Naive B cell (primary cell): ENCODE results near the gene C2orf68. TPM values are rescaled to one million over a fixed set of nuclear protein-coding genes. Genes with fewer than 3 reads are reported as not detected.
"Not testable (repeated sequence)": the region's sequence is repeated elsewhere in the genome, so short reads cannot be mapped to it uniquely, and the experiment has no call there.

Source experiments
- ATAC-seq, 2 donors: fragments of 150-1000 bp; cut with Tn5 transposase; 2 replicates each; pipeline ENCODE4 v1.10.0; 2021; ENCODE audit warnings: low read depth in 2 of 2, mild to moderate bottlenecking in 2 of 2, moderate library complexity in 2 of 2
- DNase-seq: peaks from one replicate; pipeline ENCODE4 v3.0.0; 2022
- H3K27ac Mint-ChIP-seq, 6 donors: one replicate each; pipeline ENCODE4 v1.8.0; 2020 to 2022; ENCODE audit warnings: mild to moderate bottlenecking in 6 of 6, mixed read lengths in 6 of 6, moderate library complexity in 5 of 6, inconsistent platforms in 2 of 6
- H3K27me3 Mint-ChIP-seq, 3 donors: one replicate each; pipeline ENCODE4 v1.8.0; 2021 to 2022; ENCODE audit warnings: mixed read lengths in 3 of 3, mild to moderate bottlenecking in 1 of 3
- H3K36me3 Mint-ChIP-seq, 2 donors: one replicate each; pipeline ENCODE4 v1.8.0; 2020 to 2022; ENCODE audit warnings: mixed read lengths in 2 of 2, inconsistent platforms in 1 of 2, mild to moderate bottlenecking in 1 of 2
- H3K4me1 Mint-ChIP-seq, 3 donors: one replicate each; pipeline ENCODE4 v1.8.0; 2020 to 2022; ENCODE audit warnings: mixed read lengths in 3 of 3, inconsistent platforms in 1 of 3, mild to moderate bottlenecking in 1 of 3, moderate library complexity in 1 of 3
- H3K4me3 Mint-ChIP-seq, 8 donors: one replicate each; pipeline ENCODE4 v1.8.0; 2020 to 2022; ENCODE audit warnings: mild to moderate bottlenecking in 8 of 8, mixed read lengths in 8 of 8, moderate library complexity in 8 of 8, inconsistent platforms in 2 of 8
- H3K9me3 Mint-ChIP-seq, 7 donors: one replicate each; pipeline ENCODE4 v1.8.0; 2020 to 2022; ENCODE audit warnings: mixed read lengths in 7 of 7, mild to moderate bottlenecking in 5 of 7, inconsistent platforms in 2 of 7, moderate library complexity in 1 of 7
- polyA plus RNA-seq, 6 donors: library from polyadenylated mRNA; unstranded; fragments of 300-500 nt; fragmentation: Illumina TruSeq; gene quantifications; one replicate each; pipeline ENCODE4 v1.2.3, GENCODE V29; 2021; ENCODE audit warnings: low read depth in 6 of 6

The C2orf68 gene, protein sequence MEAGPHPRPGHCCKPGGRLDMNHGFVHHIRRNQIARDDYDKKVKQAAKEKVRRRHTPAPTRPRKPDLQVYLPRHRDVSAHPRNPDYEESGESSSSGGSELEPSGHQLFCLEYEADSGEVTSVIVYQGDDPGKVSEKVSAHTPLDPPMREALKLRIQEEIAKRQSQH
- polyA plus RNA-seq = 10 to 100 TPM; 13.8 to 21.7 (median 21.4) TPM

DNA sequence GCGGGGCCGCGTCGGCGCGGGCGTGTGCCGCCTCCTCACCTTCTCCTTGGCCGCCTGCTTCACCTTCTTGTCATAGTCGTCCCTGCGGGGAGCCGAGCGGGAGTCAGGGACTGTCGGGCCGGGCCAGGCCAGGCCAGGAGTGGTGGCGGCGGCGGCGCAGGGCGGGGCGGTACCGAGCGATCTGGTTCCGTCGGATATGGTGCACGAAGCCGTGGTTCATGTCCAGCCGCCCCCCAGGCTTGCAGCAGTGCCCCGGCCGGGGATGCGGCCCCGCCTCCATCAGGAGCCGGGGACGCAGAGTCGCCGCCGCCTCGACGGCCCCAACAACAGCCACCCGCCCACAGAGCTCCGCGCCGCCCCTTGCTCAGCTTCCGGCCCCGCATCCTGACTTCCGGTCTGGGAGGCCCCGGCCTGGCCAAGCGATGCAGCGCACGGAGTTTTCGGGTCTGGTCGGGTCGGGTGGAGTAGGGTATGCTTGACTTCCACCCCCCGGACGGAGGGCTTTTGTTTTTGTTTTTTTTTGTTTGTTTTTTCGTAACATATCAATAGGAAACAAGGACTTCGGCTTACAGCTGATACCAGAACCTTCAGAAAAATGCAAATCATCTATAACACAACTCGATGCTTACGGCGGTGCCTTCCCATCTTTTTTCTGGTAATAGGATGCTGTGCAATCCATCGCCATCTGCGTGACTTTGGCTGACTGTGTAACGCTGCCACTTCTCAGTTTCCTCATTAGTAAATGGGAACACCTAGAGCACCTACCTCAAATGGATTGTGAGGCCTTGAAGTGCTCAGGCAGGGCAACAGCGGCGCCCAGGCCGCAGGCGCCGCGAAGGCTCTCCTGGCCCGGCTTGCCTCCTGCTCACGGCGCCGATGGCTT, at the start of gene C2orf68:
C2orf68 (minus strand) TSS at position 362 of the 883 bp plus-strand sequence; CDS start at position 280, 82 bp downstream.
- peak; percentile 74 to 75 for ATAC-seq
- peak; percentile 87 for DNase-seq
- Mint-ChIP-seq H3K36me3 (no peaks in the 10 kb centered on the region), H3K27ac (peak within 1 kb of the TSS; percentile 88 to 96 (median 94)), H3K9me3 (no peaks in the 10 kb centered on the region), H3K4me3 (peak within 1 kb of the TSS; percentile 89 to 99 (median 97)), H3K4me1 (peaks cover 18 to 57% (median 35%) of the 10 kb centered on the region in 3 donors), H3K27me3 (no peaks in the 10 kb centered on the region)

DNA sequence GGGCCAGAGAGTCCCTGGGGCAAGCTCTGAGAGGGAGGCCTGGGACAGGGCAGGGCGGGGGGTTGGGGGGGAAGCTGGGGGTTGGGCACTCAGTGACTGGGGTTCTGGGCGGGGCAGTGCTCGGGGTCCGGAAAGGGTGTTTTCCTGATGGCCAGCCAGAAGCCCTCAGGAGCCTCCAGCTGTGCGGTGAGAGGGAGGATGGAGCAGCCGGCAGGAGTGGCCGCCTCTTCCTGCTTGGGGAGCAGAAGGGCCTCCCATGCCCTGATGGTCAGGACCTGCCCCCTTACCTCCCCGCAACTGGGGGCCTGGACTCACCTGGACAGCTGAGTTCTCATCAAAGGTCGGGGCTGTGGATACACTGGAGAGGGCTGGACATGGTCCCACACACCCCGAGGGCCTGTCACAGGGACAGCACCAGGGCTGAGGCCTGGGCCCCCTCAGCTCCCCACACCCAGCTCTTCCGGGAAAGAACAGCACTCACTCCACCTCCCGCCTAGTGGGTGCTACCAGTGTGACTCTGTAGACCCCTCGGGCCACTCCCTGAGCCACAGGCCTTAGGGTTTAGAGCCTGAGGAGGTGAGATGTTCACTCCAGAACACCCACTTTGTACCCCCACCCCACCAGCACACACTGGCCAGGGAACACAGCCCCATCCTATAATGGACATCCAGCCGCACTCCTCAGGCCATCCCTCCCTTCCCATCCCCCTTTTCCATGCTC, 49.4 kb upstream of the C2orf68 start:
- H3K27ac Mint-ChIP-seq = peak overlapping the region in 1 of 6 donors; percentile 33
- no peaks in the 10 kb centered on the region for H3K9me3 Mint-ChIP-seq
- H3K4me3 Mint-ChIP-seq = no peak overlapping the region
- H3K27me3 Mint-ChIP-seq = peaks cover 0 to 6% (median 0%) of the 10 kb centered on the region in 3 donors
- ATAC-seq (no peak), DNase-seq (no peak)
- peaks cover 0 to 4% of the 10 kb centered on the region in 2 donors for H3K36me3 Mint-ChIP-seq
- peaks cover 0 to 8% (median 0%) of the 10 kb centered on the region in 3 donors for H3K4me1 Mint-ChIP-seq

DNA sequence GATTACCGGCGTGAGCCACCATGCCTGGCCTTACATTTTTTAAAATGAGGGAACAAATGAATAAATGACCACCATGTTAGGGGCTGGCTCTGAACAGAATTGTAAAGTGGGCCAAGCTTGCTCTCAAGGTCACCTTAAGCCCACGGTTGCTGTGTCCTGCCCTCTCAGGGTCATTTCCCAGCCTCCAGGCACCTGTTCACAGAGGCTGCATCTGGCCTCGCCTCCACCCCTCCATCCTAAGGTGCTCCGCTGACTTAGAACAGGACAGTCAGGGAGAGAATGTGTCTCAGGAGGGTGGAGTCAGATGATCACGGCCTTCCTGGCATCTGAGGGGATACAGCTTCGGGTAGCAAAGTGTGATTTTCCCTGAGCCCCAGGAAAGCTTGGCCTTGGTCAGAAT, 48.9 kb upstream of the C2orf68 start:
- peaks cover 0 to 3% (median 0%) of the 10 kb centered on the region in 3 donors for H3K27me3 Mint-ChIP-seq
- H3K4me3 Mint-ChIP-seq = no peak overlapping the region
- no peak for DNase-seq
- H3K36me3 Mint-ChIP-seq = peaks cover 0 to 4% of the 10 kb centered on the region in 2 donors
- H3K4me1 Mint-ChIP-seq = peaks cover 0 to 2% (median 0%) of the 10 kb centered on the region in 3 donors
- no peak overlapping the region for H3K27ac Mint-ChIP-seq
- ATAC-seq = no peak
- no peaks in the 10 kb centered on the region for H3K9me3 Mint-ChIP-seq

DNA sequence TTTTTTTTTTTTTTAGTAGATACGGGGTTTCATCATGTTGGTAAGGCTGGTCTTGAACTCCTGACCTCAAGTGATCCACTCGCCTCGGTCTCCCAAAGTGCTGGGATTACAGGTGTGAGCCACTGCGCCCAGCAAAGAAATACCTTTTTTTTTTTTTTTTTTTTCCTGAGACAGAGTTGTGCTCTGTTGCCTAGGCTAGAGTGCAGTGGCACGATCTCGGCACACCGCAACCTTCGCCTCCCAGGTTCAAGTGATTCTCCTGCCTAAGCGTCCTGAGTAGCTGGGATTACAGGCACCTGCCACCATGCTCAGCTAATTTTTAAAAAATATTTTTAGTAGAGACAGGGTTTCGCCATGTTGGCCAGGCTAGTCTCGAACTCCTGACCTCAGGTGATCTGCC, 48.4 kb upstream of the C2orf68 start:
- H3K9me3 Mint-ChIP-seq, H3K27me3 Mint-ChIP-seq, DNase-seq, H3K4me1 Mint-ChIP-seq, ATAC-seq, H3K36me3 Mint-ChIP-seq, H3K27ac Mint-ChIP-seq, H3K4me3 Mint-ChIP-seq: not testable (repeated sequence)

DNA sequence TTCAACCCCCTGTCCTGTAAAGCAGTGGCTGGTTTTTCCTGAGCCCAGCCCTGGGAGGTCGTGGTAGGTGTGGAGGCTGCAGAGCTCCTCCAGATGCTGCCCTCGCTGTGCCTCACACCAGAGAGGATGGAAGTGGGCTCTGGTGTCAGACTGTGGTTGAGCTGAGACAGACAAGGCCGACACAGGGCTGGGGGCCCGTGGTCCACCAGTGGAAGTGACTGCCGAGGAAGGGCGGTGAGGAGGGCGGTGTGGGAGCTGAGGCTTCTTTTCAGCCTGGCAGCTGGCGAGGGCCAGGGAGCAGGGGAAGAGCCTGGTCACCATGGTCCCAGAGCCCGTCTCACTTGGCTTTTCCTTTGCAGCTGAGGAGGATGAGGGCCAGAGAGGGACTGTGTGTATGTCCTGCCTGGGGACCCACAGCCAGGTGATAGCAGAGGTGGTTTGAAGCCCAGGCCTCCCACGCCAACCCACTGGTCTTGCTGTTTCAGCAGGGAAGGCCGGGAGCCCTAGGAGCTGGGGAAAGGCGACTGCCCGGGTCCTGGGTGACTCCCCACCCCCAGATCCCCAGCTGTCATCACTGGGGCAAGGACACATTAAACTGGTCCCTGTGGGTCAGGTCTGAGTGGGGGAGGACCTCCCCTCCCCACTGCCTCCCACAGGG, 47.6 kb upstream of the C2orf68 start:
- Mint-ChIP-seq H3K36me3 (peaks cover 0 to 4% of the 10 kb centered on the region in 2 donors), H3K4me3 (no peak overlapping the region), H3K4me1 (no peaks in the 10 kb centered on the region), H3K9me3 (no peaks in the 10 kb centered on the region), H3K27me3 (no peaks in the 10 kb centered on the region), H3K27ac (no peak overlapping the region)
- no peak for ATAC-seq
- DNase-seq = no peak

DNA sequence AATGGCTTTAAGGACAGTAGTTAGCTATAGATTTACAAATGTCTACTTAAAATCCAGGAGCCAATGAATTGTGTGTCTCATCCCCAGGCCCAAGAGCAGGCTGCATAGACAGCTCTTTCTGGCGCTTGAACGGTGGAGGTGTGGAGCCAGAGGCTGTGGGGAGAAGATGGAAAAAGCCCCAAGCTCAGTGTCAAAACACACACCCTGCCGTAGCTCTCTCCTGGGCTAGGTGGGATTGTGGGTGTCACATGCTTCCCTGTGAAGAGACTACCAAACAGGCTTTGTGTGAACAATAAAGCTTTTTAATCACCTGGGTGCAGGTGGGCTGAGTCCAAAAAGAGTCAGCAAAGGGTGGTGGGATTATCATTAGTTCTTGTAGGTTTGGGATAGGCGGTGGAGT, 45.5 kb upstream of the C2orf68 start:
- H3K27ac Mint-ChIP-seq = peak overlapping the region in 2 of 6 donors; percentile 50 to 57

DNA sequence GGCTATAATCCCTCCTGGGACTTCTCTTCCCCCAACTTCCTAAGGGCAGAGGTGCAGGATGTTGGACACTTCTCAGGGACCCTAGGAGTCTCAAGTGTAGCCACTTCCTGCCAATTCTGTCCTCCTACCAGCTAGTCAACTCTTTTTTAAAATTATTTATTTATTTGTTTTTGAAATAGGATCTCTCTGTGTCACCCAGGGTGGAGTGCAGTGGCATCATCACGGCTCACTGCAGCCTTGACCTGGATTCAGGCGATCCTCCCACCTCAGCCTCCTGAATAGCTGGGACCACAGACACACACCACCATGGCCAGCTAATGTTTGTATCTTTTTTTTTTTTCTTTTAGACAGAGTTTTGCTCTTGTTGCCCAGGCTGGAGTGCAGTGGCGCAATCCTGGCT, 44.6 kb upstream of the C2orf68 start:
- Mint-ChIP-seq H3K27me3 (no peaks in the 10 kb centered on the region), H3K36me3 (peaks cover 0 to 9% of the 10 kb centered on the region in 2 donors), H3K27ac (no peak overlapping the region), H3K4me3 (no peak overlapping the region), H3K4me1 (no peaks in the 10 kb centered on the region), H3K9me3 (no peaks in the 10 kb centered on the region)
- no peak for DNase-seq
- no peak for ATAC-seq

More for the DNA sequence above, 45.5 kb upstream of the C2orf68 start:
- not testable (repeated sequence) for DNase-seq, ATAC-seq, H3K36me3 Mint-ChIP-seq, H3K4me1 Mint-ChIP-seq, H3K9me3 Mint-ChIP-seq, H3K27me3 Mint-ChIP-seq, H3K4me3 Mint-ChIP-seq

DNA sequence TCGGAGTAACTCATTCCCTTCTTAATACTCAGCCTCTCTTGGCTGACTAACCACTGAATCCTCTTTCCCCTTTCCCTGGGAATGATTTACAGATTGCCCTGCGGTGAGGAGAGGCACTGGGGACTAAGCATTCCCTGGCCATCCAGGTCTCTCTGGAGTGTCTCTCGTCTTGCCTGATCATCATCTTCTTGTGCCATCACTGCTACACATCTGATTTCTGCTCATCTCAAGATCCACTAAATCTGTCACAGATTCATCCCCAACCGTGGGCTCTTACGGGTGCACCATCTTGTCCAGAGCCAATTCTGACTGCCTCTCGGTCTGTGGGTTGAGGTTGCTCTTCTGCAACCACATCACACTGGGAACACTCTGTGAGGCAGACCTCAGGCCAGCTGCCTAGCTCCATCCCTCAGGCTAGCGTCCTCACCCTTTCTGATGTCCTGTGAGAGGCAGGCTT, 44.1 kb upstream of the C2orf68 start:
- no peaks in the 10 kb centered on the region for H3K4me1 Mint-ChIP-seq
- peaks cover 0 to 9% of the 10 kb centered on the region in 2 donors for H3K36me3 Mint-ChIP-seq
- no peaks in the 10 kb centered on the region for H3K9me3 Mint-ChIP-seq
- ATAC-seq = no peak
- H3K27ac Mint-ChIP-seq = peak overlapping the region in 2 of 6 donors; percentile 30 to 38
- no peak for DNase-seq
- H3K27me3 Mint-ChIP-seq = no peaks in the 10 kb centered on the region
- no peak overlapping the region for H3K4me3 Mint-ChIP-seq

DNA sequence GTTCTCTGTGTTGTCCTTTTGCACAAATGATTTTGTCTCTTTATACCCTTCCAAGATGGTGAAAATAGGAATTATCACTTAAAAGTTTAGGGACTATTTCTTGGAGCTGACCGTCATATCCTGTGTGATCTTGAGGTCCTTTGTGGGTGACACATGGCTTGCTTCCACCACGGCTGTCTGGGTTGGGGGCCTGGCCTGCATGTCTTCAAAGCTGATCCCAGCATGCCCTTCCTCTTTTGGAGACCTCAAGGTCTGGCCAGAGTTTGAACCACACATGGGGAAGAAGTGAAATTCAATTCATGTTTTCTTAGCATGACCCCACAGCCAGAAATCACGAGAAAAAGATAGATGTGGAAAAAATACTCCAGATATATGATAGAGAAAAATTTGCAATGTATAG, 42.1 kb upstream of the C2orf68 start:
- H3K9me3 Mint-ChIP-seq = no peaks in the 10 kb centered on the region
- no peak for DNase-seq
- H3K4me1 Mint-ChIP-seq = peaks cover 0 to 5% (median under 1%) of the 10 kb centered on the region in 3 donors
- no peak for ATAC-seq
- no peak overlapping the region for H3K27ac Mint-ChIP-seq
- no peaks in the 10 kb centered on the region for H3K27me3 Mint-ChIP-seq
- H3K4me3 Mint-ChIP-seq = peak overlapping the region in 1 of 8 donors; percentile 12
- H3K36me3 Mint-ChIP-seq = peaks cover 7 to 9% of the 10 kb centered on the region in 2 donors

DNA sequence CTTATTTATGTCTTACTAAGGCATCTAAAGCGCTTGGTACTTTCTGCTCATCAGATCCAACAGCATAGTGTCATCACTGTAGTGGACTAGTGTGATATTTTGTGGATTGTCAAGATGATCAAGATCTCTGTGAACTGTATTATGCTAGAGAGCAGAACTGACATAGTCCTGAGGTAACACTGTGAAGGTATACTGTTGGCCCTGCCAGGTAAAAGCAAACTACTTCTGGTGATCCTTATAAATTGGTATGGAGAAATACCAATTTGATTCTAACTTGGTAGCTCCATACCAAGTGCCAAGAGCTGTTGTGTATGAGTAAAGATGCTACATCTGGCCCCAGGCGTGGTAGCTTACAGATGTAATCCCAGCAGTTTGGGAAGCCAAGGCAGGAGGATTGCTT, 40.2 kb upstream of the C2orf68 start:
- Mint-ChIP-seq H3K4me1 (peaks cover 11 to 24% (median 14%) of the 10 kb centered on the region in 3 donors), H3K4me3 (no peak overlapping the region), H3K27me3 (no peaks in the 10 kb centered on the region), H3K36me3 (peaks cover 5 to 23% of the 10 kb centered on the region in 2 donors), H3K27ac (no peak overlapping the region), H3K9me3 (no peaks in the 10 kb centered on the region)
- DNase-seq (no peak), ATAC-seq (no peak)

DNA sequence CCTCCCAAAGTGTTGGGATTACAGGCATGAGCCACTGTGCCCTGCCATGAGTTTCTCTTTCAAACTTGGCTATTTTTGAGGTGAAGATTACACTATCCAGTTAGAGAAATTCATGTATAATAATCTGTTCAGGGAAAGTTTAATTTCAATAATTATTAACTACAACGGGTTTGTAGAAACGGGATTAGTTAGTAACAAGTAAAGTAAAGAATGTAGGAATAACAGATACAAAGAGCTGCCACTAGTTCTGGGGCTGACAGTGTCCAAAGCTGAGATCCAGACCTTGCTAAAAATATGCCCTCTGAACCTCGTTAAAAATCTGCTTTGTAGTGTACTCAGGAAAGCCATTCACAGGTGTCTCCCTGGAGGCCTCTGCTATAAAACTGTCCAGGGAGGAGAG, 39.2 kb upstream of the C2orf68 start:
- no peak for DNase-seq
- Mint-ChIP-seq H3K4me1 (peaks cover 11 to 25% (median 14%) of the 10 kb centered on the region in 3 donors), H3K36me3 (peaks cover 5 to 23% of the 10 kb centered on the region in 2 donors), H3K27ac (peak overlapping the region in 1 of 6 donors; percentile 33), H3K9me3 (no peaks in the 10 kb centered on the region), H3K27me3 (no peaks in the 10 kb centered on the region), H3K4me3 (no peak overlapping the region)
- ATAC-seq = no peak

DNA sequence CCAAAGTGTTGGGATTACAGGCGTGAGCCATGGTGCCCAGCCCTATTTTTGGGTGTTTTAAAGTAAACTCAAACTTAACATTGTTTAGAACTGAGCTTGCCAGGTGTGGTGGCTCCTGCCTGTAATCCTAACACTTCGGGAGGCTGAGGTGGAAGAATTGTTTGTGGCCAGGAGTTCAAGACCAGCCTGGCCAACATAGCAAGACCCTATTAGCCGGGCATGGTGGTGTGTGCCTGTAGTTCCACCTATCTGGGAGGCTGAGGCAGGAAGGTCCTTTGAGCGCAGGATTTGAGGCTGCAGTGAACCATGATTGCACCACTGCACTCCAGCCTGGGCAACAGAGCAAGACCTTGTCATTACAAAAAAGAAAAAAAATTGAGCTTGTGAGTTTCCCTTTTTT, 38.6 kb upstream of the C2orf68 start:
- Mint-ChIP-seq H3K27ac (no peak overlapping the region), H3K4me1 (peaks cover 11 to 25% (median 14%) of the 10 kb centered on the region in 3 donors), H3K27me3 (no peaks in the 10 kb centered on the region), H3K9me3 (no peaks in the 10 kb centered on the region), H3K36me3 (peaks cover 5 to 23% of the 10 kb centered on the region in 2 donors), H3K4me3 (no peak overlapping the region)
- ATAC-seq (no peak), DNase-seq (no peak)
